ENCODE measurements around the gene DBR1.
A peak's percentile ranks its signal among the peaks of the same experiment; 100 is the strongest.

DBR1 gene

GRCh38 chr3:138174421-138175131 lies at the start of gene DBR1:
DBR1 (minus strand) TSS chr3:138174921; CDS start chr3:138174795, 126 bp downstream.
- peak; percentile 57 to 67 for DNase-seq (ENCODE audit: low read depth in 2 of 2)

- no peak for DNase-seq (ENCODE audit: low read depth in 2 of 2)
Measured at GRCh38 chr3:138222942-138223287, 48.2 kb upstream of the DBR1 start.

- DNase-seq (ENCODE audit: low read depth in 2 of 2) = no peak
Measured at GRCh38 chr3:138222131-138222941, 47.6 kb upstream of the DBR1 start.

- no peak for DNase-seq (ENCODE audit: low read depth in 2 of 2)
Measured at GRCh38 chr3:138220788-138221187, 46.1 kb upstream of the DBR1 start.

GRCh38 chr3:138220242-138220641 lies 45.5 kb upstream of the DBR1 start:
- DNase-seq (ENCODE audit: low read depth in 2 of 2) = no peak

- no peak for DNase-seq (ENCODE audit: low read depth in 2 of 2)
Measured at GRCh38 chr3:138219255-138219654, 44.5 kb upstream of the DBR1 start.

DNA sequence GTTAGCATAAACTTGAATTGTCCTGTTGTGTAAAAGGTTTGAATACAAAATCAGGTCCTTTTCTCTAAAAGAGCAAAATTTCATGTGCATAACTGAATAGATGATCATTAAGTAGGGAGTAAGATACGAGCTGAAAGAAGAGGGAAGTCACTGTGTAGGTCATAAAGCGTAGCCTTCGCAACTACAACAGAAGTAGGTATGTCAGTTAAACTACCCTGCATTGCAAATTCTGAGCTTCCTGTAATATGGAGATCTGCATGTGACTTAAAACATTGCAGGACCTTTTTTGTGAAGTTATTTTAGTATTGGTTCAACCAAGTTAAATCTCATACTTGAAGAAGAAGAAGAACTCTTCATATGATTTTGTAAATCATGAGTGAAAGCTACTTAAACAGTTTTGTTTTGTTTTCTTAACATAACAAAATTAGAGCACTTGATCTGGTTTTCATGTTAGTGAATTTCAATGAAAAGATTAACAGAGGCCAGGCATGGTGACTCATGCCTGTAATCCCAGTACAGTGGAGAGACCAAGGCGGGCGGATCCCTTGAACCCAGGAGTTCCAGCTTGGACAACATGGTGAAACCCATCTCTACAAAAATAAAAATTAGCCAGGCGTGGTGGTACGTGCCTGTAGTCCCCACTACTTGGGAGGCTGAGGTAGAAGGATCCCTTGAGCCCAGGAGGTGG lies 38.8 kb upstream of the DBR1 start:
- no peak for DNase-seq (ENCODE audit: low read depth in 2 of 2)

GRCh38 chr3:138210528-138210927 lies 35.8 kb upstream of the DBR1 start:
- no peak for DNase-seq (ENCODE audit: low read depth in 2 of 2)

GRCh38 chr3:138206196-138206595 lies 31.5 kb upstream of the DBR1 start:
- no peak for DNase-seq (ENCODE audit: low read depth in 2 of 2)

DNA sequence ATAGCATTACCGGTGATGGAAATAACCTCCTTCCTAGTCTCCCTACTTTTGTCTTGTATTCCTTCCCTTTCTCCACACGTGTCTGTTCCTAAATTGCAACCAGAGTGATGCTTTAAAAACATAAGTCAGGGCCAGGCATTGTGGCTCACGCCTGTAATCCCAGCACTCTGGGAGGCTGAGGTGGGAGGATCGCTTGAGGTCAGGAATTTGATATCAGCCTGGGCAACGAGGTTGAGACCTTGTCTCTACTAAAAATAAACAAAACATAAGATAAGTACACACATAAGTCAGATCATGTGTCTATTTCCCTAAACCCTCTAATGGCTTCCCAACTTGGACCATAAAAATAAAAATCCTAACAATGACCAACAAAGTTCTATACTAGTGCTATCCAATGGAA lies 30.8 kb upstream of the DBR1 start:
- DNase-seq (ENCODE audit: low read depth in 2 of 2) = no peak

DNA sequence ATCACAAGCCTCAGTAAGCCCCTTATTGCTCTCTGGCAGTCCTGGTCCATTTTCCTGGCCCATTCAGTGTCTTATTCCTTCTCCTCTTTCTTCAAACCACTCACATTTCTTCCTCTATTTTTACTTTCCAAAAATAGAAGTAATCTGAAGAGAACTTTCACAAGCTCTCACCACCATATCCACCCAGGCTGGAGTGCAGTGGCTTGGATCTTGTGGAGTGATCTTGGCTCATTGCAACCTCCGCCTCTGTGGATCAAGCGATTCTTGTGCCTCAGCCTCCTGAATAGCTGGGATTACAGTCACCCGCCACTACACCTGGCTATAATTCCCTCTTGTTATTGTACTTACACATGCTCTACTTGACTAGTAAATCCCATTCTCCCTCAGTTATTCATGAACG lies 29.2 kb upstream of the DBR1 start:
- no peak for DNase-seq (ENCODE audit: low read depth in 2 of 2)

- DNase-seq (ENCODE audit: low read depth in 2 of 2) = no peak
Measured at GRCh38 chr3:138202945-138203701, 28.4 kb upstream of the DBR1 start.

DNA sequence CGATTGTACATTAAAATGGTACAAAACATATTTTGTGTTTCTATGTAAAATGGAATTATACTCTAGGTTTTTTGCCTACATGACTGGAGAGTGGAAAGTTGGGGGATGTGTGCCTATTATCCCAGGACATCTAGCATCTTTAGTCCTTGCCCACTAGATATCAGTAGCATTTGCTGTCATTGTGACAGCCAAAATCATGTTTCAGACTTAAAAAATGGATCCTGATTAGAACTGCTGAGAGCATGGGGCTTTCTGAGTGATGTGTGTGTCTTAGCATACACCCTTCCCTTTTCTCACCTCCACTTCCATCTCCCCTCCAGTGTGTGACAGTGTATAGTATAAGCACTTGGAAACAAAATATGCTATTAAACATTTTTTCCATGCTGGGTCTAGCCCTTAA lies 25.7 kb upstream of the DBR1 start:
- DNase-seq (ENCODE audit: low read depth in 2 of 2) = no peak

- DNase-seq (ENCODE audit: low read depth in 2 of 2) = no peak
Measured at GRCh38 chr3:138199851-138200250, 25.1 kb upstream of the DBR1 start.

- no peak for DNase-seq (ENCODE audit: low read depth in 2 of 2)
Measured at GRCh38 chr3:138197524-138197923, 22.8 kb upstream of the DBR1 start.

DNA sequence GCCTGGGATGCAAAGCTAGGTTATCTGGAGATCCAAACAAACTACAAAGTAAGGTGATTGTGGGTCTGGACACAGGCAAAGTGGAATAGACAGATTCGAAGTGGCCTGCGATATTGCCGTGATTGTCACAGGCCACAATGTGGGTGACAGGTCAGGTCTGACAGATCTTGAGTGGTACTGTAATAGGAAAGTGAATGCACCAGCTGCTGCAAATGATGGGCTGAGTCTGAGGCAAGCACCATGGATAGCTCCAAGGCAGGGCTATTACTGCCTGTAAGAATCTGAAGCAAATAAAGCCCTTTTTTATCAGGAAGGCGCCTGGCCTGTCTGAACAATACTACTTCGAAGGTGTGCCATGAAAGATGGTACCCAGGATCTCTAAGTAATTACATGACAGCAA lies 22.3 kb upstream of the DBR1 start:
- DNase-seq (ENCODE audit: low read depth in 2 of 2) = no peak

DNA sequence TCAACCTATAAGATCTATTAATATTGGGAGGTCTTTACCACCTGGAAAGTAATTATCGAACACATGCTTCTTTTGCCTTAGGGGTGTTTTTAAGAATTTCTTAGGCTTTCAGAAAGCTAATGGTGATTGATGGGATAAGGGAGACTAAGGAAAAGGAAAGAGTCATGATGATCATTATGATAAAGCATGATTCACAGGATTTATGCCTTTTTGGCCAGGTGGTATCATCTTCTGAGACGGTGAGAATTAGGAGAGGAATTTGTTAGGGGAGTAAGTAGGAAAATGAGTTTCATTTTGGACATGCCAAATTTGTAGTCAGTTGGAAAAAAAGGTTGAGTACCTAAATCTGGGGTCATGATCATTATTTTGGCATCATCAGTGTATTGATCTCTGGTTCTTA lies 21.3 kb upstream of the DBR1 start:
- DNase-seq (ENCODE audit: low read depth in 2 of 2) = no peak

- no peak for DNase-seq (ENCODE audit: low read depth in 2 of 2)
Measured at GRCh38 chr3:138195481-138195880, 20.8 kb upstream of the DBR1 start.

DNA sequence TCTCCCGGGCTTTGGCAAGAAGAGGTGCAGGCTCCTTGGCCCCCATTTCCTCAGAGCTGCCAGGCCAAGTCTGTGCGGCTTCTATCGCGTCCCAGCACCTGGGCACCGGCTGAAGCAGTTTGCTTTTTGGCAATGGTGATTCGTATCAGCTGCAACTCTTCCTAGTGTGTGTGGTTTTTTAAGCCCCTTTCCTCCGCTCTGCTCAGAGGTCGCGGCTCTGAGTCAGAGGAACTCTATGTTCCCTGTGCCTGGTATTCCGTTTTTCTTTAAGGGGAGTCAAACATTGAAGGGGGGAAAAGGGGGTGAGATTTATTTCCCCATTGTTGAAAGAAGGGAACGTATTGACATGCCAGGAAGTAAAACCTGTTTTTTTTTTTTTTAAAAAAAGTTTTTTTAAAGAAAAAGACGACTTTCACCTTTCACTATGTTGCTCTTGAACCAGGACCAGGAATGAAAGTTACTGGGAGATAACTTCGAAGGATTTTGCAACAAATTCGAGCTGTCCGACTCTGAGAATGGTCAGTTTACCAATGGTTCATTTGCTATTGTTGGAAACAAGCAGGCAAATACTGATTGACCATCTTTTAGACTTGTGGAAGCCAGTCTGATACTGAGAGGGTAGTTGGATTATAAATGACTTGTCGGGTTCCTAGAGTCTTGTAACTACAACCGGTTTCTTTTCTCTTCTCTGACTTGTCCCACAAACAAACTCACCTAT lies 13.5 kb upstream of the DBR1 start:
- DNase-seq (ENCODE audit: low read depth in 2 of 2) = no peak

DNA sequence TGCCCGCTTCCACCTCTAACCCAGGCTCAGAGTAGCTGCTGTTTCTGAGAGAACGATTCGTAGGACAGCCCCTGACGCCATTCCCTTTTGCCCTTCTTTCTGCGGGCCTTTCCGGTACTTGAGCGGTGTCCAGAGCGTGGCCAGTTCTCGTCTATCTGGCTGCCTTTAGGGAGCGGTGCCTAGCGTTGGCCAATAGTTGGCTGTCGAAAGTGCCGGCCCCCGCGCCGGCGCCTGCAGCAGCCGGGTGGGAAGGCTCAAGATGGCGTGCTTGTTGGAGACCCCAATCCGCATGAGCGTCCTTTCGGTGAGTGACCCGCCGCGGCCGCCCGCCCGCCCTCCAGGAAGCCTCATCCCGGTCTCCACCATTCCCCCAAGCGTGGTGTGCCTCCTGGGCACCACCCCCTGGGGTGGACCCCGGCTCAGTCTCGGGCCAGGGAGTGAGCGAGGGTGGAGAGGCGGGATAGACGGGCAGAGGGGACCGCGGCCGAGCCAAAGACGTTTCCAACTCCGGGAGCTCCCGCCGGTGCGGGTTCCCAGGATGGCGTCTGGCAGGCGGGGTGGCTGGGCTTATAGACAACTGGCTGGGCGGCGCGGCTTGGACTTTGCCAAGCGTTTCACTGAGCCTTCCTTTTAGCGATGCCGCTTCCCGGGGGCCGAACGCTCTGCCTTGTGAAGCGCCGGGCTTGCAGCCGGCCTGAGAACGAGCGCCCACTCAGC lies 12.7 kb upstream of the DBR1 start, which contains the start of gene ARMC8:
Gene ARMC8, plus strand, starts transcription at position 6 of the 717 bp plus-strand sequence. Its CDS starts 254 bp downstream, at position 260.
- peak; percentile 1 to 19 for DNase-seq (ENCODE audit: low read depth in 2 of 2)

Data from activated CD4-positive, alpha-beta T cell treated with anti-CD3 and anti-CD28 coated beads for 24 hours (primary cell).